GM21737 (cell line): Measurements from ENCODE around the gene VWA1.
"Not testable (repeated sequence)": the region's sequence is repeated elsewhere in the genome, so short reads cannot be mapped to it uniquely, and the experiment has no call there.

Experiments
- ATAC-seq: cut with Tn5 transposase; IDR thresholded peaks from one replicate; pipeline ENCODE4 v1.9.1; 2021; ENCODE audit warnings: mild to moderate bottlenecking, moderate library complexity; ENCODE audit not compliant: unreplicated experiment

The VWA1 gene

DNA sequence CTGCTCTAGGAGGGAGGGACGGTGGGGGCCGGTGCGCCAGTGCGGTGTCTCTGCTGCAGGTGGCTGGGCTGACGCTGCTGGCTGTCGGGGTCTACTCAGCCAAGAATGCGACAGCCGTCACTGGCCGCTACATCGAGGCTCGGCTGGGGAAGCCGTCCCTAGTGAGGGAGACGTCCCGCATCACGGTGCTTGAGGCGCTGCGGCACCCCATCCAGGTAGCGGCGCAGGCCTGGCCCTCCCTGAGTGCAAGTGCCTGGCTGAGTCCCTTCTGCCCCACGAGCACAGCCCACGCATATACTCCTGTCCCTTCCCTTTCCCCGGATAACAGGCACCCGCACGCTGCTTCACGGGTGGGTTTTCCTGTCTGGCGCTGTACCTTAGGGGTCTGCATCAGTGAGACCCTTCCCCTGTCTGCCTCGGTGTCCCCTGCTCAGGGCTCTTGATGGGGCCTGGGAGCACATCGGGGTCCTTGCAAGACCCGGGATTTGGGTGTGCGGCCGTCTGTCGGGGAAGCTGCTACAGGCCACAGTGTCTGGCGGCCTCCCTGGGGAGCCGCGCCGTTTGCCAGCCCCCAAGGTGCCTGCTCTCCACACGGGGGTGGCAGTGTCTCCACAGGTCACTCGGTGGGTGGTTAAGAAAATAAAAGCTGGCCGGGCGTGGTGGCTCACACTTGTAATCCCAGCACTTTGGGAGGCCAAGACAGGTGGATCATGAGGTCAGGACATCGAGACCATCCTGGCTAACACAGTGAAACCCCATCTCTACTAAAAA, 19.0 kb downstream of the VWA1 start:
- not testable (repeated sequence) for ATAC-seq

DNA sequence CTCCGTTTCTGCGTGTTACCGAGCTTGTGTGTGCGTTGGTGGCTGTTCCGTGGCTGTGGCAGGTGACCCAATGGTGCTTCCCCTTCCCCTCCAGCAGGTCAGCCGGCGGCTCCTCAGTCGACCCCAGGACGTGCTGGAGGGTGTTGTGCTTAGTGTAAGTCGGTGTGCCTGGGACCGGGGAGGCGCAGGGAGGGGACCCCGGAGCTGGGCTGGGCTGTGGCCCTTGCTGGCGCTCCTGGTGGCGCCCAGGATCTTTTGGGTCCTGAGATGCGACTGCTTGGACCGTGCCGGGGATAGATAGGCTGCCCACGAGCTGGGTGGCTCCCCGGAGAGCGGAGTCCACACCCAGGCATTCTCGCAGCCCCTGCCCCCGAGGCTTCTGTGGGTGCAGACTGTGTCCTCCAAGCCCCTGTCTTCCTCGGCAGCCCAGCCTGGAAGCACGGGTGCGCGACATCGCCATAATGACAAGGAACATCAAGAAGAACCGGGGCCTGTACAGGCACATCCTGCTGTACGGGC, 19.9 kb downstream of the VWA1 start:
- no peak for ATAC-seq

DNA sequence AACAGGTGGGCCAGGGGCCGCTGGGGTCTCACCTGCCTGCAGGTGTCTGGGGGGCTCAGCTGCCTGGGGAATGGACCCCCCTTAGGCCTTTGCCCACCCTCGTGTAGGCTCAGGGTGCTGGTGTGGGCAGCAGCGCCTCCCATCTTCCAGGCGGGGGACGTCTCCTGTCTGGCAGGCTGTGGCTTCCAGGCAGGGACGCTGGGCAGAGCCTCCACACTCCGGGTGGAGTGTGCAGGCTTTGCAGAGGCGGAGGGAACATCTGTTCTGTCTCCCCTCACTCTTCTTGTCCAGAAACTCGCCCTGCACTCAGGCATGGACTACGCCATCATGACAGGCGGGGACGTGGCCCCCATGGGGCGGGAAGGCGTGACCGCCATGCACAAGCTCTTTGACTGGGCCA, 20.4 kb downstream of the VWA1 start:
- ATAC-seq = not testable (repeated sequence)

DNA sequence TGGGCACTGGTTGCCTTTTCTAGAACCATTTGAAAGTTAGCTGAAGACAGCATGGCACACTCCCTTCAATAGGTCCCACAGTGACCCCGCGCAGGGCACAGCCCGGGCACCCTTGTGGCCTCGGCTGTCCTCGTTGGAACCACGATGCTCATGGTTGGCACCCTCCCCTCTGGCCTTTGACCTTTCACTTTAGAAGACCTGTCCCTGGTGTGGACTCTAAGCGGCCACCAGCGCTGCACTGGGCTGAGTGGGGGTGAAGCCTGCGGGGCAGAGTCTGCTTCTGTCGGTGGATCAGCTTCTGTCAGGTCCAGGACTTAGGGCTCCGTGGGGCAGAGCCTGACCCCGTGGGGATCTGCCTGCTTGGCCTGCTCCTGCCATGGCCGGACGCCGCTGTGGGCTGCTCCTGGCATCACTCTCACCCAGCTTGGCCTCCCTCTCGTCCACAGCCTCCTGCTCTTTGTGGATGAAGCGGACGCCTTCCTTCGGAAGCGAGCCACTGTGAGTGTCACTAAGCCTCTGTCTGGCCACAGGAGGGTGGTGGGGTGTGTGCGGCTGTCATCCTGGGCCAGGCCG, 21.3 kb downstream of the VWA1 start:
- not testable (repeated sequence) for ATAC-seq

DNA sequence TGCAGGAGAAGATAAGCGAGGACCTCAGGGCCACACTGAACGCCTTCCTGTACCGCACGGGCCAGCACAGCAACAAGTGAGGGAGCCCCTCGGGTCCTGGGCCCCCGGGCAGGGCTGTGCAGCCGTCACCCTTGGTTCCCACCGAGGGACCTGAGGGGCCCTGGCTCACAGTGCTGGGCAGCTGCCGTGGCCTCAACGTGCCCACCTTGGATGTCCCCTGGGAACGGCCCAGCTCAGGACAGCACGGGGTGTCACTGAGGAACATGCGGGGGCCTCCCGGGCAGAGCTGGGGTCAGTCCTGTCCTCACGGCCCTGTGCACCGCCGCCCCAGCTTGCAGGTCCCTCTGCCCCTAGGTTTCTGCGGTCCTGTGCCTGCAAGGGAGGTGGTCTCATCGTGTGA, 23.7 kb downstream of the VWA1 start:
- not testable (repeated sequence) for ATAC-seq

DNA sequence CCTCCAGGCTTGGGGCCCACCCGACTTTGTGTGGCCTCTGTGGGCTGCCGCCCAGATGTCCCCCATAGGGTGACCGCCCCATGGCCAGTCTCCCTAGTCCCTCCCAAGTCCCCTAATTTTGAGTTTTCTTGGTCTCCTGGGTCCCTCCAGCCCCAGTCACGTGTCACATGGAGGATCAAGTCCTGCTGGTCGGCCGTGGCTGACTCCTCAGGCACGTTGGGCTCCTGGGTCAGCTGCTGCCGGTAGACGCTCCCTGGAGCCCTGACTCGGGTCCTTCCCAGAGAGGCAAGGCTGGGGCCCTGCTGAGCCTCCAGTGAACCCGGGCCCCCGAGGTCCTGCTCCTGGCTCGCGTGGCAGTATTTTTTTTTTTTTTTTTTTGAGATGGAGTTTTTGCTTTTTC, 24.2 kb downstream of the VWA1 start:
- not testable (repeated sequence) for ATAC-seq

DNA sequence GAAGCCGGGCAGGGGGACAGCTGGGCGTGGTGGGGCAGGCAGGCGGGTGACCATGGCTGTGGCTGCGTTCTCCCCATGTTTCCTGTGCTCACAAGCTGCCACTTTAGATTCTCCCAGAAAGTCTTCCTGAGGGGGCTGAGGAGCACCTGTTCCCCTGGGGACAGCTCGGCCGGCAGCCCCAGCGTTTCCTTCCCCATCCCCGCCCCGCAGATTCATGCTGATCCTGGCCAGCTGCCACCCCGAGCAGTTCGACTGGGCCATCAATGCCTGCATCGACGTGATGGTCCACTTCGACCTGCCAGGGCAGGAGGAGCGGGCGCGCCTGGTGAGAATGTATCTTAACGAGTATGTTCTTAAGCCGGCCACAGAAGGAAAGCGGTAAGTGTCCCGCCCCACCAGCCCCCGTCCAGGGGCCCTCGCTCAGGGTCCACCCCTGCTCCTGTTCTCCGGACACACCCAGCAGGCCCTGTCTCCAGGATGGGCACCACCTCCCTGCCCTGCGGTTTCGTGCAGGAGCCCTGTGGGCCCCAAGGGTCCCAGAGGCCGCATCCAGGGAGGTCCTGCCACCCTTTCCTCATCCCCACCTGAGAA, 25.1 kb downstream of the VWA1 start:
- ATAC-seq = no peak

DNA sequence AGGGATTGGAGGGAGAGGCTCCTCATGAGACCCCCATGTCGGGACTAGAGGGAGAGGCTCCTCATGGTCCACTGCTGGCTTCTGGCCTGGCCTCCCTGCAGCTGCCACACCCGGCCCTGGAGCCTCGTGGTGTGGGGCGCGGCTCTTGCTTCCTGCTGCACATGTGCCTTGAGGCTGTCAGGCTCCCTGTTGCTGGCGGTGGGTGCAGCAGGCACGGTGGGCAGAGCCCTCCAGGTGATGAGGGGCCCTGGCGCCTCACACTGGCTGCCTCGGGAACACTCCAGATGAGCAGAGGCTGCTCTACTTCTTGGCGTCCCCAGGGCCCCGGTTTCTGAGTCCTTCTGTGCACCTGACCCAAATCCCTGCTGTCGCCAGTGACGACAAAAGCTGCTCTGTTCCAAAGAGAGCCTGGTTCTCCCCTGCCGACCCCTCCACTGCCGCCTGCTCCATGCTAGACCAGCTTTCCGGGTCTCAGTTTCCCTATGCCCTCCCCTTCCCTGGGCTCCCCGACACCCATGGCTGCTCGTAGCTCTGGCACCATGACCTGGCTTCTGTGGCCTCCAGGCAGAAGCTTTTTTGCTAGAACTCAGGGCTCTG, 26.3 kb downstream of the VWA1 start:
- no peak for ATAC-seq

DNA sequence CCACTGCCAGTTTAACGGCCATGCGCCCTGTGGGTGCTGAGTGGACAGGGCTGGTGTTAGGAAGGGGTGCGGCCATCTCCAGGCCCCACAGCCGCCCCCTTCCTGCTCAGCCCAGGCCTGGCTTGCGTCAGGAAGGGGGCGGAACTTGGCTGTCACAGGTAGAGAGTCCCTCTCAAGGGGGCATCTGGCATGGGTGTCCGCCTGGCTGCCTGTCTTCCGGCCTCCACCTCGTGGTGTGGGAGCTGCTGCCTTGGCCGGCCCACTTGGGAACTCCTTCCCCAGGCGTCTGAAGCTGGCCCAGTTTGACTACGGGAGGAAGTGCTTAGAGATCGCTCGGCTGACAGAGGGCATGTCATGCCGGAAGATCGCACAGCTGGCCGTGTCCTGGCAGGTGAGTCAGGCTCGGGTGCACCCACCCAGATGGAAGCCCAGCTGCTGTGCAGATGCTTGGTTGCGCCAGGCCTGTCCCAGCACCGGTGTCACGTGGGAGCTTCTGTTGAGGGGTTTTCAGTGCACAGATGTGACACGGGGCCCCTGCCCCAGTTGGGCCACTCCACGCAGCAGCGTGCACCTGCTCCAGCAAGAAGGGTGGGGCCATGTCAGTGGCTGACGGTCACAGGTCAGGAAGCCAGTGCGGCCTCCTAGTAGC, 27.0 kb downstream of the VWA1 start:
- no peak for ATAC-seq

DNA sequence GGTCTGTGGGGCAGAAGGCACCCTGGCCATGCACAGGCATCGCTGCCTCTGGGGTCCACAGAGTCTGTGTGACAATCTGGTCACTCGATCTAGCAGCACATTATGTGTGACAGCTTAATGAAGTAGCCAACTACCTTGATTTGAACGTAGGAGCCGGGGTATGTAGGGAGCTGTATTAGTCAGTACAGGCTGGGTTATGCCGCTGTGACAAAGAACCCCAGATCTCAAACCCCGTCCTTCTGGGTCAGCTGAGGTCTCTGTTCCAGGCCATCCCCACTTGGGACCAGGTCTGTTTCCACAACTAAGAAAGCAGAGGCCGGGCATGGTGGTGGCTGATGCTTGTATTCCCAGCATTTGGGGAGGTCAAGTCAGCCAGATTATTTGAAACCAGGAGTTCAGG, 27.8 kb downstream of the VWA1 start:
- no peak for ATAC-seq

DNA sequence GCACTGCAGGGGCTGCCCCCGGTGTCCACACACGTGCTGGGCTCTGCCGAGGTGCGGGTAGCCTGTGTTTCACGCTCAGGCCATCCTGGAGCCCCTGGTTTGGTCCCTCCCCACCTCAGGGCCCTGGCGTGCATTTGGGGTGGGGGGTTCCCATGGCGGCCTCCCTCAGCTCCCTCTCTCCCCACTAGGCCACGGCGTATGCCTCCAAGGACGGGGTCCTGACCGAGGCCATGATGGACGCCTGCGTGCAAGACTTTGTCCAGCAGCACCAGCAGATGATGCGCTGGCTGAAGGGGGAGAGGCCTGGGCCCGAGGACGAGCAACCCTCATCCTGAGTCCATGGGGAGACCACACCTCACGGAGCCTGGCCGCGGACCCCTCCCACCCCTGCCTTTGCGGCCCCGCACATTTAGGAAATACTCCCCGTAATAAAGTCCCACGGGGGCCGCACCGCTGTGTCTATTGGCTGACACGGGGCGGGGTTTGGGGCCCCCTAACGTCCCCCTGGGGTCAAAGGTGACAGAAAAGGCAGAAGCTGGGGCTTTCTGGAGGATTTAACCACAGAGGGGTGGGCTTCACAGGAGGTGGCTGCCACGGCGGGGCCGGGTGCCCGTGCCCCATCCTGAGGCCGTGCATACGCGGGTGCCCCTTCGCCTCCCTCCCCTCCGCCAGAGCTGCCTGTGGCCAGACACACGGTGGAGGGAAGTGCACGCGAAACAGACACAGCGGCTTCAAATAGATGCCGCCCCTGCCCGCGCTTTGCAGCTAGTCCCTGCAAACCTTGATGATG, 32.9 kb downstream of the VWA1 start:
- not testable (repeated sequence) for ATAC-seq

DNA sequence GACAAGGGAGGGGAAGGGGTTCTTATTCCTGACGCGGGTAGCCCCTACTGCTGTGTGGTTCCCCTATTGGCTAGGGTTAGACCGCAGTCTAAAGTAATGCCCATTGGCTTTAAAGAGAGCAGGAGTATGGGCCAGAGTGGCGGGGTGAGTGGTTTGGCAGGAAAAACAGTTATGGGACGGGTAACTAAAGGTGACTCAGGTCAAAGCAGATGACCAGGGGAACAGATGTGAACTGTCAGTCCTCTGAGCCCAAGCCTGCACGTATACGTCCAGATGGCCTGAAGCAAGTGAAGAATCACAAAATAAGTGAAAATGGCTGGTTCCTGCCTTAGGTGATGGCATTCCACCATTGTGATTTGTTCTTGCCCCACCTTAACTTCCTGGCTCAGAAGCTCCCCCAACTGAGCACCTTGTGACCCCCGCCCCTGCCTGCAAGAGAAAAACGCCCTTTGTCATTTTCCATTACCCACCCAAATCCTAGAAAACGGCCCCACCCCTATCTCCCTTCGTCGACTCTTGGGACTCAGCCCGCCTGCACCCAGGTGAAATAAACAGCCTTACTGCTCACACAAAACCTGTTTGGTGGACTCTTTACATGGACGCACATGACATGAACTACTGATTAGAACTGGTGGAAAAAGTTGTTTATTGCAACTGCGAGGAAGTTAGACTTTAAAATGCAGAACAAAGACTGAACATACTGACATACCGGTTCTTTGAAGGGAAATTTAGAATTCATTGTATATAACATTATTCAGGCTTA, 35.3 kb downstream of the VWA1 start:
- ATAC-seq = no peak

DNA sequence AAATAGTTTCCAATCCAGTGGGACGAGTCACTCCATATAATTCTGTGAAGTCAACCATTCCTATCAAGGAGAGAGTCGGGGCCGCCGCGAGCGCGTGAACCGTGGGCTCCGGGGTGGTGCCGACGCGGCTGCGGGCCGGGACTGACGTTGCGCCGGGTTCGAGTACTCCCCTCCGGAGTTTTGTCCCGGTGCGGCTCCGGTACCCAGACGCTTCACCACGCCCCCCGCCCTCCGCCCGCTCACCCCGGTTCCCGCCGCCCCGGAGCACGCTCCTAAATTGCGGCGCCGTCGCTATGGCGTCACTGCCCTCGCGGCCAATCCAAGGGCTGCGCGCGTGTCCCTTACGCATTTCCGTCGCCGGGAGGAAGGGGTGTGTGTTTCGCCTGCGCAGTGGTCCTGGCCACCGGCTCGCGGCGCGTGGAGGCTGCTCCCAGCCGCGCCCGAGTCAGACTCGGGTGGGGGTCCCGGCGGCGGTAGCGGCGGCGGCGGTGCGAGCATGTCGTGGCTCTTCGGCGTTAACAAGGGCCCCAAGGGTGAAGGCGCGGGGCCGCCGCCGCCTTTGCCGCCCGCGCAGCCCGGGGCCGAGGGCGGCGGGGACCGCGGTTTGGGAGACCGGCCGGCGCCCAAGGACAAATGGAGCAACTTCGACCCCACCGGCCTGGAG, 36.0 kb downstream of the VWA1 start, which contains the start of gene ATAD3B:
Gene ATAD3B, plus strand, starts transcription at position 377 of the 664 bp plus-strand sequence. Its CDS starts 120 bp downstream, at position 497.
- ATAC-seq = peak; percentile 77

DNA sequence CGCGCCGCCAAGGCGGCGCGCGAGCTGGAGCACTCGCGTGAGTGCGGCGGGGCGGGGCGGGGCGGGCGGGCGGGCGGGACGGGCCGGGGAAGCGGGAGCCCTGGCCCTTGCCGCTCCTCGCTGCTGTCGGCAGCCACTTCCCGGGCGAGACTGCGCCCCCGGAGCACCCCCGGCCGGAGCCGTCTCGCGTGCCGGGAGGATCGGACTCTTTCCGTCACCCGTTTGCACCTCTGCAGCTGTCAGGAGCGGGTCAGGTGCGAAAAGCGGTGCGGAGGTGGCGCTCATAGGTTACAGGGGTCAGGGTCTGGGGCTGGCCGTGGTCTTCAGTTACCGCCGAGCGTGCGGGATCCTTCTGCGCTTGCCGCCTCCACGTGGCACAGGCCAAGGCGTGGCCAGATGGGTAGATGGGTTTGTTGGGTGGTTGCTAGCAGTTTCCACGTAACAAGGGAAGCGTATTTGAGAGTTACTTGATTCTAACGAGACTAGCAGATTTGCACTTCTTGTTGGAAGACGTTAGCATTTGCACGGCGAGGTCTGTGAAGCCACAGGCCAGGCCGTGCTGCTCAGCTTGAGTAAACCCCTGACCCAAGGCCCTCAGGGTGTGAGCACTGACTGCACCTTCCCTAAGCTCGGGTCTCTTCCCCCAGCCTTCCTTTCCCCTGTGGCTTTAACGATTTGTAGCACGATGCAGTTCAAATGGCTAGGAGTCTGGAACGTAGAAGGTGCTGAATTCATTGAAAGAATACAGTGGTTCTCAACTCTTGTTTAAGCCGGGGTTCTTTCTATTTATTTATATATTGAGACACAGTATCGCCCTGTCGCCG, 36.8 kb downstream of the VWA1 start:
- peak; percentile 9 for ATAC-seq

DNA sequence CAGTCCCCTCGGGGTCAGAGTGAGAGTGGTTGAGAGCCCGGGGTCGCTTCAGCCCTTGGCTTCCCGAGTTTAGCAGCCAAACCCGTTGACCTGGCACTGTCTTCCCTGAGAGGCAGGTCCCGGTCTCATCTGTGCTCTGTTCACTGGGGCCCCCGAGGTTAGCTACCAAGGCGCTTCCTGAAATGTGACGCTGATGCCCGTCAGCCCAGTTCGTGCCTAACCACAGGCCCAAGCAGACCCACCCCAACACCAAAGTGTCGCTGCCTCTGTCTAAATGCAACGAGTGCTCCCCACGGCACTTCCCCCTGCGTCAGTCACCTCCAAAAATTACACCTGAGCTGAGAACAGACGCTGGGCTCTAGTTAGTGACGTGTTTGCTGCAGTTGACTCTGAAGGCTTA, 40.5 kb downstream of the VWA1 start:
- not testable (repeated sequence) for ATAC-seq

DNA sequence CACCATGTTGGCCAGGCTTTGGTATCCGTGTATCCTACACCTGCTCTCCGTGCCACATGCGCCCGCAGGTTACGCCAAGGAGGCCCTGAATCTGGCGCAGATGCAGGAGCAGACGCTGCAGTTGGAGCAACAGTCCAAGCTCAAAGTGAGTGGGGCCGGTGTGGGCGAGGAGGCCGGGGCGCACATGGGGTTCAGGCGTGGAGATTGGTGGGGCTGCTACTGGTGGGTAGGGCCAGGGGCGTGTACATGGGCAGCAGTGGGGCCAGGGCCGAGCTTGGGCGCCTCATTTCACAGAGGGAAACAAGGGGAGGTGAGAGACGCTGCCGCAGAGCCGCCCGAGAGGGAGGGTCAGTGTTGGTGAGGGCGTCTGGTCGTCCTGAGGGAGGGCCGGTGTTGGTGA, 41.7 kb downstream of the VWA1 start:
- no peak for ATAC-seq

DNA sequence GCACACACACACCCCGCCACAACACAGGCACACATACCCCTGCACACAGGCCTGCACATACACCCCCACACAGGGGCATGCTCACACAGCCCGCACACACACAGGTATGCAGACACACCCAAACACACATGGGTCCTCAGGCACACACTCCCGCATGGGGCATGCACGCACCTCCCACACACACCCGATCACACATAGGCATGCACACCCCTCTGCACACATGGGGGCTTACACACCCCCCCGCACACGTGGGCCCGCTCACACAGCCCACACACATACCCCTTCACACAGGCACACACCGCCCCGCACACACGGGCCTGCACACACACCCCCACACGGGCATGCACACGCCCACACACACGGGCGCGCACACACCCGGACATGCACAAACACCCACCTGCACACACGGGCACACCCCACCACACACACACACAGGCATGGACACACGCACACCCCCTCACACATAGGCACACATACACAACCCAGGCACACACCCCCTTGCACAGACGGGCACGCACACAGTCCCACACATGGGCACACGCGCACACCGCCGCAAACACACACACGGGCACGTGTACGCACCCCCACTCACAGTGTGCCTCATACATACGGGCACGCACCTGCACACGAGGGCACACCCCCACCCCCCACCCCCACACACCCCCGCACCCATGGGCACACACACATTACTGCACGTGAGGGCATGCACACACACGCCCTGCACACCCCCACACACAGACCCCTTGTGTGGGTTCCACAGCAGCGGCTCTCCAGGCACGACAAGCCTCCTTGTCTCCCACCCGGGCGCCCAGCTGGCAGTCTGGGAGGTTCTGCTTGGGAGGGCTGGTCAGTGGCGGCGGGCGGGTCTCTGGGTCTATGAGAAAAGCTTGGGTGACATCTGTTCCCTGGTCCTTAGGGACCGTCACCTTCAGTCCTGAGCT, 44.3 kb downstream of the VWA1 start:
- ATAC-seq = no peak
